Naive thymus-derived CD8-positive, alpha-beta T cell (primary cell): ENCODE data around the gene RASA3. TPM values are rescaled to one million over a fixed set of nuclear protein-coding genes. Genes with fewer than 3 reads are reported as not detected.

Experiments
- ATAC-seq, 2 donors: fragments of 150-1000 bp; cut with Tn5 transposase in 1 of 2; sonication (Bioruptor Pico), chemical (Tn5 transposase) in 1 of 2; 1 replicate in 1 of 2; 2 replicates in 1 of 2; pipeline ENCODE4 v1.10.0; 2021; ENCODE audit warnings: mild to moderate bottlenecking in 2 of 2, moderate library complexity in 2 of 2
- POLR2A ChIA-PET: fragments of 350-600 bp; sonication (Branson Sonifier 250); formaldehyde crosslinking; loops from one replicate; lab custom pipeline; 2021; ENCODE audit warnings: antibody characterized with exemption; lab: Charles Lee
- DNase-seq, 10 donors: peaks; one replicate each; pipeline versions ENCODE4 v3.0.0 to v3.0.0-alpha.2; 2020 to 2022
- H3K27ac Mint-ChIP-seq, 10 donors: one replicate each; pipeline ENCODE4 v1.8.0; 2020 to 2022; ENCODE audit warnings: mild to moderate bottlenecking in 10 of 10, mixed read lengths in 10 of 10, moderate library complexity in 4 of 10, inconsistent platforms in 1 of 10
- H3K27me3 Mint-ChIP-seq, 5 donors: one replicate each; pipeline ENCODE4 v1.8.0; 2021 to 2022; ENCODE audit warnings: mixed read lengths in 5 of 5
- H3K36me3 Mint-ChIP-seq, 3 donors: one replicate each; pipeline ENCODE4 v1.8.0; 2020 to 2022; ENCODE audit warnings: mixed read lengths in 3 of 3, mild to moderate bottlenecking in 2 of 3, inconsistent platforms in 1 of 3
- H3K4me1 Mint-ChIP-seq, 4 donors: one replicate each; pipeline ENCODE4 v1.8.0; 2021 to 2022; ENCODE audit warnings: mixed read lengths in 4 of 4
- H3K4me3 Mint-ChIP-seq, 10 donors: one replicate each; pipeline ENCODE4 v1.8.0; 2020 to 2022; ENCODE audit warnings: mild to moderate bottlenecking in 10 of 10, mixed read lengths in 10 of 10, moderate library complexity in 6 of 10, inconsistent platforms in 1 of 10
- H3K9me3 Mint-ChIP-seq, 9 donors: one replicate each; pipeline ENCODE4 v1.8.0; 2020 to 2022; ENCODE audit warnings: mixed read lengths in 9 of 9, mild to moderate bottlenecking in 3 of 9, inconsistent platforms in 1 of 9, moderate library complexity in 1 of 9
- polyA plus RNA-seq, 3 donors: library from polyadenylated mRNA; unstranded; fragments of 300-500 nt; fragmentation: Illumina TruSeq; gene quantifications; one replicate each; pipeline ENCODE4 v1.2.3, GENCODE V29; 2021
- total RNA-seq, 8 experiments: library from RNA in 2 of 8; stranded (reverse) in 2 of 8; gene quantifications; one replicate each; pipeline ENCODE4 v1.2.3 and lab custom pipeline; 2021 to 2026

RASA3 gene
- total and polyA plus RNA-seq, 5 experiments from 2014 or later, result 62.2 to 196 (median 169) TPM

GRCh38 chr13:114067381-114067885, 65.0 kb downstream of the RASA3 start:
- peak overlapping the region; percentile 68 to 86 (median 78) for H3K4me3 Mint-ChIP-seq
- peak in 1 of 10 donors; percentile 41 for DNase-seq
- peaks cover 5 to 49% (median 14%) of the 10 kb centered on the region in 3 donors for H3K36me3 Mint-ChIP-seq
- peak overlapping the region; percentile 58 to 98 (median 96) for H3K27ac Mint-ChIP-seq
- ATAC-seq, result peak; percentile 30 to 41
- H3K27me3 Mint-ChIP-seq, result no peaks in the 10 kb centered on the region
- peaks cover 38 to 76% (median 71%) of the 10 kb centered on the region in 4 donors for H3K4me1 Mint-ChIP-seq
- H3K9me3 Mint-ChIP-seq, result peaks cover 0 to 2% (median 0%) of the 10 kb centered on the region in 9 donors
- POLR2A ChIA-PET, result interaction anchor here (0.8 to 2.7 kb wide), 12 partner anchors 11 to 153 kb away, joined by 3 to 16 read pairs (median 4); no protein-coding TSS in a partner anchor

GRCh38 chr13:114066956-114067355, 65.5 kb downstream of the RASA3 start:
- ATAC-seq (no peak), DNase-seq (peak in 1 of 10 donors; percentile 55)
- peak overlapping the region; percentile 91 to 98 (median 96) for H3K27ac Mint-ChIP-seq
- peak overlapping the region; percentile 68 to 90 (median 82) for H3K4me3 Mint-ChIP-seq
- no peaks in the 10 kb centered on the region for H3K27me3 Mint-ChIP-seq
- peaks cover 35 to 76% (median 68%) of the 10 kb centered on the region in 4 donors for H3K4me1 Mint-ChIP-seq
- H3K36me3 Mint-ChIP-seq, result peaks cover under 1 to 47% (median 12%) of the 10 kb centered on the region in 3 donors
- no peaks in the 10 kb centered on the region for H3K9me3 Mint-ChIP-seq
- POLR2A ChIA-PET, result interaction anchor here (0.8 to 2.7 kb wide), 10 partner anchors 10 to 74 kb away, joined by 3 to 16 read pairs (median 4); no protein-coding TSS in a partner anchor

GRCh38 chr13:114065926-114066774, 66.3 kb downstream of the RASA3 start:
- Mint-ChIP-seq H3K4me1 (peaks cover 38 to 73% (median 68%) of the 10 kb centered on the region in 4 donors), H3K9me3 (no peaks in the 10 kb centered on the region), H3K27ac (peak overlapping the region; percentile 91 to 99 (median 96)), H3K36me3 (peaks cover 0 to 47% (median 5%) of the 10 kb centered on the region in 3 donors), H3K27me3 (no peaks in the 10 kb centered on the region), H3K4me3 (peak overlapping the region; percentile 84 to 93 (median 86))
- POLR2A ChIA-PET, result interaction anchor here (0.6 to 2.7 kb wide), 22 partner anchors 9 to 215 kb away, joined by 3 to 25 read pairs (median 4); partner anchors contain the start of gene UPF3A
- DNase-seq (peak in 5 of 10 donors; percentile 32 to 68 (median 48)), ATAC-seq (peak; percentile 24 to 47)

GRCh38 chr13:114065141-114065925, 67.1 kb downstream of the RASA3 start:
- POLR2A ChIA-PET, result interaction anchor here (0.7 to 2.7 kb wide), 21 partner anchors 8 to 216 kb away, joined by 3 to 25 read pairs (median 4); partner anchors contain the start of gene UPF3A

GRCh38 chr13:114064450-114065140, 67.8 kb downstream of the RASA3 start:
- H3K9me3 Mint-ChIP-seq, result peaks cover 0 to 5% (median 0%) of the 10 kb centered on the region in 9 donors
- peak overlapping the region; percentile 84 to 93 (median 86) for H3K4me3 Mint-ChIP-seq
- DNase-seq (no peak), ATAC-seq (no peak)
- H3K27ac Mint-ChIP-seq, result peak overlapping the region; percentile 91 to 99 (median 96)
- H3K36me3 Mint-ChIP-seq, result peaks cover 0 to 52% (median 2%) of the 10 kb centered on the region in 3 donors
- H3K4me1 Mint-ChIP-seq, result peaks cover 41 to 77% (median 74%) of the 10 kb centered on the region in 4 donors
- H3K27me3 Mint-ChIP-seq, result no peaks in the 10 kb centered on the region
- POLR2A ChIA-PET, result interaction anchor here (0.9 to 2.7 kb wide), 13 partner anchors 8 to 217 kb away, joined by 3 to 25 read pairs (median 5); partner anchors contain the start of gene UPF3A

More at GRCh38 chr13:114065141-114065925, 67.1 kb downstream of the RASA3 start:
- H3K9me3 Mint-ChIP-seq, result no peaks in the 10 kb centered on the region
- H3K4me3 Mint-ChIP-seq, result peak overlapping the region; percentile 84 to 93 (median 86)
- peak; percentile 70 to 74 for ATAC-seq
- H3K27me3 Mint-ChIP-seq, result no peaks in the 10 kb centered on the region
- peak overlapping the region; percentile 91 to 99 (median 96) for H3K27ac Mint-ChIP-seq
- H3K36me3 Mint-ChIP-seq, result peaks cover 0 to 46% (median 2%) of the 10 kb centered on the region in 3 donors
- peak; percentile 39 to 77 (median 62) for DNase-seq
- peaks cover 36 to 70% (median 67%) of the 10 kb centered on the region in 4 donors for H3K4me1 Mint-ChIP-seq

- Mint-ChIP-seq H3K36me3 (peaks cover 0 to 53% (median 2%) of the 10 kb centered on the region in 3 donors), H3K4me3 (peak overlapping the region; percentile 84 to 93 (median 86)), H3K9me3 (peaks cover 0 to 5% (median 0%) of the 10 kb centered on the region in 9 donors), H3K27me3 (no peaks in the 10 kb centered on the region), H3K27ac (peak overlapping the region; percentile 91 to 99 (median 96)), H3K4me1 (peaks cover 44 to 78% (median 76%) of the 10 kb centered on the region in 4 donors)
- POLR2A ChIA-PET, result interaction anchor here (2.0 to 2.7 kb wide), 3 partner anchors 12 to 66 kb away, joined by 10 to 25 read pairs (median 21); no protein-coding TSS in a partner anchor
- DNase-seq (peak in 1 of 10 donors; percentile 55), ATAC-seq (no peak)
These were observed 68.6 kb downstream of the RASA3 start for GRCh38 chr13:114063545-114064449.

- peak overlapping the region in 3 of 10 donors; percentile 51 to 66 (median 53) for H3K27ac Mint-ChIP-seq
- peak overlapping the region in 2 of 10 donors; percentile 29 to 42 for H3K4me3 Mint-ChIP-seq
- H3K9me3 Mint-ChIP-seq, result peaks cover 0 to 5% (median 0%) of the 10 kb centered on the region in 9 donors
- POLR2A ChIA-PET, result no interaction called here
- peaks cover 0 to 53% (median 2%) of the 10 kb centered on the region in 3 donors for H3K36me3 Mint-ChIP-seq
- H3K4me1 Mint-ChIP-seq, result peaks cover 40 to 77% (median 71%) of the 10 kb centered on the region in 4 donors
- DNase-seq (no peak), ATAC-seq (no peak)
- no peaks in the 10 kb centered on the region for H3K27me3 Mint-ChIP-seq
These were observed 69.7 kb downstream of the RASA3 start for GRCh38 chr13:114062754-114063153.

GRCh38 chr13:114062341-114062740, 70.1 kb downstream of the RASA3 start:
- Mint-ChIP-seq H3K27ac (peak overlapping the region in 5 of 10 donors; percentile 44 to 53 (median 51)), H3K9me3 (peaks cover 0 to 5% (median 0%) of the 10 kb centered on the region in 9 donors), H3K4me3 (peak overlapping the region in 3 of 10 donors; percentile 7 to 42 (median 29)), H3K36me3 (peaks cover 0 to 52% (median 2%) of the 10 kb centered on the region in 3 donors), H3K27me3 (no peaks in the 10 kb centered on the region), H3K4me1 (peaks cover 38 to 77% (median 69%) of the 10 kb centered on the region in 4 donors)
- ATAC-seq, result no peak
- POLR2A ChIA-PET, result no interaction called here
- no peak for DNase-seq

- DNase-seq (no peak), ATAC-seq (no peak)
- Mint-ChIP-seq H3K9me3 (peaks cover 0 to 5% (median 0%) of the 10 kb centered on the region in 9 donors), H3K4me1 (peaks cover 41 to 80% (median 68%) of the 10 kb centered on the region in 4 donors), H3K4me3 (peak overlapping the region in 1 of 10 donors; percentile 79), H3K36me3 (peaks cover 0 to 54% (median 2%) of the 10 kb centered on the region in 3 donors), H3K27me3 (no peaks in the 10 kb centered on the region), H3K27ac (peak overlapping the region in 7 of 10 donors; percentile 8 to 80 (median 31))
- POLR2A ChIA-PET, result interaction anchor here (0.8 kb wide), 1 partner anchor 50 kb away, joined by 4 read pairs; no protein-coding TSS in a partner anchor
These were observed 70.7 kb downstream of the RASA3 start for GRCh38 chr13:114061744-114062143.

- H3K9me3 Mint-ChIP-seq, result peaks cover 0 to 5% (median 0%) of the 10 kb centered on the region in 9 donors
- H3K27ac Mint-ChIP-seq, result peak overlapping the region in 1 of 10 donors; percentile 31
- peaks cover 0 to 59% (median 2%) of the 10 kb centered on the region in 3 donors for H3K36me3 Mint-ChIP-seq
- POLR2A ChIA-PET, result interaction anchor here (1.0 kb wide), 1 partner anchor 48 kb away, joined by 3 read pairs; no protein-coding TSS in a partner anchor
- no peak overlapping the region for H3K4me3 Mint-ChIP-seq
- ATAC-seq (no peak), DNase-seq (no peak)
- no peaks in the 10 kb centered on the region for H3K27me3 Mint-ChIP-seq
- peaks cover 44 to 80% (median 67%) of the 10 kb centered on the region in 4 donors for H3K4me1 Mint-ChIP-seq
These were observed 71.4 kb downstream of the RASA3 start for GRCh38 chr13:114061047-114061446.
